NT2/D1 (cell line): ENCODE results near the gene EXOC3L4.

Experiments used
- DNase-seq: peaks from one replicate; pipeline ENCODE4 v3.0.0-alpha.2; 2011; ENCODE audit warnings: low read depth, low spot score
- H3K27me3 ChIP-seq: 2 replicates; pipeline ENCODE4 v1.6.0; 2011; ENCODE audit warnings: mild to moderate bottlenecking; ENCODE audit not compliant: insufficient read length, insufficient read depth
- H3K36me3 ChIP-seq: 2 replicates; pipeline ENCODE4 v1.6.1; 2011; ENCODE audit warnings: mild to moderate bottlenecking, low read length, mixed read lengths; ENCODE audit not compliant: insufficient read depth, insufficient read length
- H3K4me1 ChIP-seq: 2 replicates; pipeline ENCODE4 v1.5.1; 2011; ENCODE audit not compliant: insufficient read depth, insufficient read length
- H3K4me3 ChIP-seq: 2 replicates; pipeline ENCODE4 v1.5.1; 2011; ENCODE audit warnings: low read depth; ENCODE audit not compliant: insufficient read length
- H3K9ac ChIP-seq: 2 replicates; pipeline ENCODE4 v1.6.0; 2011; ENCODE audit warnings: low read depth; ENCODE audit not compliant: insufficient read length
- H3K9me3 ChIP-seq: 2 replicates; pipeline ENCODE4 v1.5.1; 2011; ENCODE audit warnings: mild to moderate bottlenecking, low read length; ENCODE audit not compliant: insufficient read depth
- SUZ12 ChIP-seq: IDR thresholded peaks from 2 replicates; pipeline ENCODE4 v1.6.1; 2011; ENCODE audit not compliant: insufficient read length, insufficient read depth; ENCODE audit errors: extremely low read depth
- YY1 ChIP-seq: IDR thresholded peaks from 2 replicates; pipeline ENCODE4 v1.6.1; 2011; ENCODE audit not compliant: insufficient read length, insufficient read depth
- ZNF274 ChIP-seq: IDR thresholded peaks from 2 replicates; pipeline ENCODE4 v1.6.1; 2011; ENCODE audit warnings: mild to moderate bottlenecking, low read depth, low read length

Gene EXOC3L4

GRCh38 chr14:103155826-103156394 is 61.4 kb downstream of the EXOC3L4 start:
- TF ChIP-seq ZNF274 (no peak), YY1 (no peak), SUZ12 (no peak)
- DNase-seq = no peak

GRCh38 chr14:103156651-103157378 is 62.3 kb downstream of the EXOC3L4 start:
- H3K36me3 ChIP-seq = no peaks in the 10 kb centered on the region
- no peaks in the 10 kb centered on the region for H3K9me3 ChIP-seq
- no peak overlapping the region for H3K9ac ChIP-seq
- no peak for TF ChIP-seq ZNF274
- TF ChIP-seq SUZ12 = no peak
- no peak for TF ChIP-seq YY1
- no peak for DNase-seq
- H3K4me3 ChIP-seq = no peak overlapping the region
- peaks cover 6% of the 10 kb centered on the region for H3K4me1 ChIP-seq
- H3K27me3 ChIP-seq = no peaks in the 10 kb centered on the region

More at GRCh38 chr14:103155826-103156394, 61.4 kb downstream of the EXOC3L4 start:
- no peak overlapping the region for H3K4me3 ChIP-seq
- peaks cover 6% of the 10 kb centered on the region for H3K4me1 ChIP-seq
- H3K36me3 ChIP-seq = no peaks in the 10 kb centered on the region
- H3K9me3 ChIP-seq = no peaks in the 10 kb centered on the region
- no peaks in the 10 kb centered on the region for H3K27me3 ChIP-seq
- no peak overlapping the region for H3K9ac ChIP-seq

GRCh38 chr14:103157969-103158368 is 63.4 kb downstream of the EXOC3L4 start:
- Histone ChIP-seq H3K4me3 (no peak overlapping the region), H3K36me3 (no peaks in the 10 kb centered on the region), H3K4me1 (peaks cover 6% of the 10 kb centered on the region), H3K9me3 (peaks cover 10% of the 10 kb centered on the region; the same call in 1 of the 2 replicates), H3K9ac (no peak overlapping the region), H3K27me3 (no peaks in the 10 kb centered on the region)
- no peak for TF ChIP-seq YY1
- TF ChIP-seq ZNF274 = no peak
- TF ChIP-seq SUZ12 = no peak
- DNase-seq = no peak

GRCh38 chr14:103158688-103159087 is 64.2 kb downstream of the EXOC3L4 start:
- H3K36me3 ChIP-seq = no peaks in the 10 kb centered on the region
- no peaks in the 10 kb centered on the region for H3K27me3 ChIP-seq
- peaks cover 10% of the 10 kb centered on the region; the same call in 1 of the 2 replicates for H3K9me3 ChIP-seq
- H3K4me3 ChIP-seq = no peak overlapping the region
- peaks cover 6% of the 10 kb centered on the region for H3K4me1 ChIP-seq
- H3K9ac ChIP-seq = no peak overlapping the region
- no peak for DNase-seq
- TF ChIP-seq SUZ12 (no peak), ZNF274 (no peak), YY1 (no peak)
